Keratinocyte (primary cell): ENCODE measurements around the gene CGREF1.

ENCODE experiments used
- CTCF ChIP-seq, 3 experiments: IDR thresholded peaks in 1 of 3; conservative IDR thresholded peaks in 1 of 3; optimal IDR thresholded peaks in 1 of 3; 2 replicates in 2 of 3; 3 replicates in 1 of 3; pipeline versions ENCODE3 to v1.5.1; 2011; ENCODE audit warnings: low read length in 3 of 3, mild to moderate bottlenecking in 3 of 3, moderate library complexity in 2 of 3, control low read depth in 1 of 3, inconsistent platforms in 1 of 3; ENCODE audit not compliant: insufficient read depth in 2 of 3; ENCODE audit errors: extremely low read depth in 1 of 3
- EZH2 ChIP-seq: IDR thresholded peaks from one replicate; pipeline ENCODE4 v1.6.1; 2012; ENCODE audit warnings: inconsistent platforms, mild to moderate bottlenecking, low read length, moderate library complexity

- TF ChIP-seq CTCF (optimal IDR thresholded peaks at IDR 0.05 in 1 of 3, IDR thresholded peaks at IDR 0.05 in 1 of 3, conservative IDR thresholded peaks at IDR 0.05 in 1 of 3; ENCODE audit: extremely low read depth in 1 of 3, insufficient read depth in 2 of 3, low read length in 3 of 3): no peak
- TF ChIP-seq EZH2: no peak
Measured at GRCh38 chr2:27058210-27058609, 60.7 kb downstream of the CGREF1 start.
